ENCODE measurements around the gene PRDM7.
"Not testable (repeated sequence)": the region's sequence is repeated elsewhere in the genome, so short reads cannot be mapped to it uniquely, and the experiment has no call there.

- not testable (repeated sequence) for TF ChIP-seq CTCF, POLR2A (IDR thresholded peaks at IDR 0.05)
Observed at GRCh38 chr16:90104725-90105124, 27.6 kb upstream of the PRDM7 start.

Data from testis (tissue), 2 donors.